ENCODE measurements around the gene ZNF610.
"Not testable (repeated sequence)": the region's sequence is repeated elsewhere in the genome, so short reads cannot be mapped to it uniquely, and the experiment has no call there.

ZNF610 gene

GRCh38 chr19:52336117-52336790, at the start of gene ZNF610:
Gene ZNF610 (plus strand): TSS chr19:52336243. CDS start chr19:52349173, 12,930 bp downstream.
- DNase-seq (ENCODE audit: low read depth in 2 of 3, low spot score in 2 of 3): peak; percentile 64 to 75 (median 65)

DNA sequence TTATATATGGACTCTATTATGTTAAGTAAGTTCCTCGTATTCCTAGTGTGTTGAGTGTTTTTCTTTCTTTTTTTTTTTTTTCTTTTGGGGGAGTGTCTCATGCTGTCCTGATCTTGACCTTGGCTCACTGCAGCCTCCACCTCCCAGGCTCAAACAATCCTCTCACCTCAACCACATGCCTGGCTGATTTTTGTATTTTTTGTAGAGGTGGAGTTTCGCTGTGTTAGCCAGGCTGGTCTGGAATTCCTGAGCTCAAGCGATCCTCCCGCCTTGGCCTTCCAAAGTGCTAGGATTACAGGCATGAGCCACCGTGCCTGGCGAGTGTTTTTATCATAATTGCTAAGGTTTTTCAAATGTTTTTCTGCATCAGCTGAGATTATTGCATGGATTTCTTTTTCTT, 49.8 kb upstream of the ZNF610 start:
- no peak for DNase-seq (ENCODE audit: low read depth in 2 of 3, low spot score in 2 of 3)

DNA sequence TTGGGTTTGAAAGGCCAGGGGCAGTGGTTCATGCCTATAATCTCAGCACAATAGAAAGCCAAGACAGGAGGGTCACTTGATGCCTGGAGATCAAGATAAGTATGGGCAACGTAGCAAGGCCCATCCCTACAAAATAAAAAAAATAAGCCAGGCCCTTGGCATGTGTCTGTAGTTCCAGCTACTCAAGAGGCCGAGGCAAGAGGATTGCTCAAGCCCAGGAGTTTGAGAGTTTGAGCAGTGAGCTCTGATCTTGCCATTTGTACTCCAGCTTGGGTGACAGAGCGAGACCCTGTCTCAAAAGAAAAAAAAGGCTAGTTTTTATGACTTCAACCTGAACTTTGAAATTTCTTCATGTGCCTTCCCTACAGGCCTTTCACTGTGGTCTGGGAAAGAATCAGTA, 44.3 kb upstream of the ZNF610 start:
- no peak for DNase-seq (ENCODE audit: low read depth in 2 of 3, low spot score in 2 of 3)

DNA sequence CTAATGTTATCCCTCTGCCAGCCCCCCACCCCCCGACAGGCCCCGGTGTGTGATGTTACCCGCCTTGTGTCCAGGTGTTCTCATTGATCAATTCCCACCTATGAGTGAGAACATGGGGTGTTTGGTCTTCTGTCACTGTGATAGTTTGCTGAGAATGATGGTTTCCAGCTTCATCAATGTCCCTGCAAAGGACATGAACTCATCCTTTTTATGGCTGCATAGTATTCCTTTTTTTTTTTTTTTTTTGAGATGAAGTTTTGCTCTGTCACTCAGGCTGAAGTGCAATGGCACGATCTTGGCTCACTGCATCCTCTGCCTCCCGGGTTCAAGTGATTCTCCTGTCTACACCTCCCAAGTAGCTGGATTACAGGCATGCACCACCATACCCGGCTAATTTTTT, 43.1 kb upstream of the ZNF610 start:
- not testable (repeated sequence) for DNase-seq (ENCODE audit: low read depth in 2 of 3, low spot score in 2 of 3)

DNA sequence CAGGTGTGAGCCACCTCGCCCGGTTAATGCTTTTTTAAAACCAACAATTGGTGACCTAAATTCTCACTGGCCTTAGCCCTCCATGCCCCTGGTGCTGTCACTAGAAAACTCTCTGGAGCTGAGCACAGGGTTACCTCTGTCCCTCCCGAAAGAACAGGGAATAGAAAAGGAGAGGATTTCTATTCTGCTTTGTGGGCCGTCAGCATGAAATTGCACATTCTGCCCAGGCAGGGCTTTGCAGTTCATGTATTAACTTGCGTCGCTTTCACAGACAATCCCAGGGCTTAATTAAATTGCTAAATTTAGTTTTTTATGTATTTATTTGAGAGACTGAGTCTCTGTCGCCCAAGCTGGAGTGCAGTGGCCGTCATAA, 39.7 kb upstream of the ZNF610 start:
- no peak for DNase-seq (ENCODE audit: low read depth in 2 of 3, low spot score in 2 of 3)

GRCh38 chr19:52296773-52297600, 39.1 kb upstream of the ZNF610 start, which contains the start of gene ZNF480:
Gene ZNF480 (plus strand): TSS chr19:52297169. CDS start chr19:52300413, 3,244 bp downstream.
- peak; percentile 23 to 39 (median 38) for DNase-seq (ENCODE audit: low read depth in 2 of 3, low spot score in 2 of 3)

GRCh38 chr19:52297601-52298364, 38.3 kb upstream of the ZNF610 start:
- DNase-seq (ENCODE audit: low read depth in 2 of 3, low spot score in 2 of 3): no peak

DNA sequence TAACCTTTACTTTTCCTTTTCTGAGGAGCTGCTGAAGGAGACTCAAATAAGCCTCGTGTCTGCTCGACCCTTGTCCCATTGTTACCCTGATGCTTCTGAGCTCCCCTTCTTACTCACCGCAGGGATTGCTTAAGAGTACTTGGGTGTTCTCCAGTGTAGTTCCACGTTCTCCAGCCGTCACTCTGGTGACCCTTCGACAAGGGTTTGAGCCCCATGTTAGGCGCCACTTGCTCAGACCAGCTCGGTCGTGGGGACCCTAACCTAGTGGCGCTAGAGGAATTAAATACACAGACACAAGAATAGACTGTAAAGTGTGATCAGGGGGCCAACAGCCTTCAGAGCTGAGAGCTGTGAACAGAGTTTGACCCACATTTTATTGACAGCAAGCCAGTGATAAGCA, 28.8 kb upstream of the ZNF610 start:
- DNase-seq (ENCODE audit: low read depth in 2 of 3, low spot score in 2 of 3): no peak

DNA sequence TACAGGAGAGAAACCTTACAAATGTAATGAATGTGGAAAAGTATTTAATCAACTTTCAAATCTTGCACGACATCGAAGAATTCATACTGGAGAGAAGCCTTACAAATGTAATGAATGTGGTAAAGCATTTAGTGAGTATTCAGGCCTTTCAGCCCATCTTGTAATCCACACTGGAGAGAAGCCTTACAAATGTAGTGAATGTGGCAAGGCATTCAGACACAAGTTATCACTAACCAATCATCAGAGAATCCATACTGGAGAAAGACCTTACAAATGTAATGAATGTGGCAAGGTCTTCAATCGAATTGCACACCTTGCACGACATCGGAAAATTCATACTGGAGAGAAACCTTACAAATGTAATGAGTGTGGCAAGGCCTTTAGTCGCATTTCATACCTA, 13.6 kb upstream of the ZNF610 start:
- DNase-seq (ENCODE audit: low read depth in 2 of 3, low spot score in 2 of 3): no peak

DNA sequence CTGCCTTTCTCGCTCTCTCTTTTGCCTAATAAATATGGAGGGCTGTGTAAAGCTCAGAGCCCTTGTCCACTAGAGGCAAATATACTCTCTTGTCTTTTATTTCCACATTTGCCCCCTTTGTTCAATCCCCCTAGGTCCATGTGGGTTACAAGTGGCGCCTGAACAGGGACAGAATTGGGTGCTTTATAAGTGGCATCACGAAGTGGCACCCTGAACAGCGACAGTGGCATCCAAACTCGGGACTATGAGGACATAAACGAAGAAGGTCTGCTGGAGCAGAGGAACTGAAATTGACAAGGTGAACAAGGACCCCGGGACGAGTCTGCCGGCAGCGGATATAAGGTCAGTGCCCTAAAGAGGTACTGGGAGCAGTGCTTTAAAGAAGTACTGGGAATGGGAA, 4.3 kb upstream of the ZNF610 start:
- DNase-seq (ENCODE audit: low read depth in 2 of 3, low spot score in 2 of 3): no peak

DNA sequence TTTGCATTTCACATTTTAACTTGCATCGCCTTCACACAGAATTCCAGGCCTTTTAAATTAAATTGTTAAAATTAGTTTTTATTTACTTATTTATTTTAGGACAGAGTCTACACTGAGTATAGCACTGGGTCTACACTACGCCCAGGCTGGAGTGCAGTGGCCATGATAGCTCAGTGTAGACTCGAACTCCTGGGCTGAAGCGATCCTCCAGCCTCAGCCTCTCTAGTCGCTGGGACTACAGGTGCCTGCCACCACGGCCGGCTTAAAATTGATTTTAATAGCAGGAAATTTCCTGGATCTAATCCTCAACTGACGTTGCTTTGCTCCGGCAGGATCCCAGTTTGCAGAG, 301 bp upstream of the ZNF610 start:
- DNase-seq (ENCODE audit: low read depth in 2 of 3, low spot score in 2 of 3): no peak

DNA sequence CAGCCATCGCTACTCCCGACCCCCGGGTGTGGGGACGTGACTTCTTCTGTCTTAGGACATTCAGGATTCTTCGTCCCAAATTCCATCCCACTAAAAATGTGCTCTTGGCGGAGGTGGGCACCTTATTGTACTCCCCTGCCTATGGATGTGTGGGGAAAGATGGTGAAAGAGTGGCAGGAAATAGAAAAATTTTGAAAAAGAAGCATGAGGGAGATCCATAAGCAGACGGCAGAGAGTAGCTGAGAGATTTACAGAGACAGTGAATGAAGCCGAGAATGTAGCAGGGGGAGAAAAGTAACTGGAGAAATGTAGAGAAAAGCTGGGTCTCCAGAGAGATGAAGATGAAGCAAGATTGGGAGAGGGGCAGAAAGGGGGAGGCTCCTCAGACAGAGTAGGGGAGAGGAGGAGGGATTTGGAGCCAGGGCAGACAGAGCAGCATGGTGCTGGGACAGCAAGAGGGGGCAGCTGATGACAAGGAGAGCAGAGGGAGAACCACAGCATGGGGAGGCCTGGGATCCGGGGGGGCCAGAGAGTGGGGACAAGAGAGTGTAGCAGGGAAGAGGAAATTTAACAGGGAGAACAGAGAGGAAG, 843 bp downstream of the ZNF610 start:
- DNase-seq (ENCODE audit: low read depth in 2 of 3, low spot score in 2 of 3): no peak

DNA sequence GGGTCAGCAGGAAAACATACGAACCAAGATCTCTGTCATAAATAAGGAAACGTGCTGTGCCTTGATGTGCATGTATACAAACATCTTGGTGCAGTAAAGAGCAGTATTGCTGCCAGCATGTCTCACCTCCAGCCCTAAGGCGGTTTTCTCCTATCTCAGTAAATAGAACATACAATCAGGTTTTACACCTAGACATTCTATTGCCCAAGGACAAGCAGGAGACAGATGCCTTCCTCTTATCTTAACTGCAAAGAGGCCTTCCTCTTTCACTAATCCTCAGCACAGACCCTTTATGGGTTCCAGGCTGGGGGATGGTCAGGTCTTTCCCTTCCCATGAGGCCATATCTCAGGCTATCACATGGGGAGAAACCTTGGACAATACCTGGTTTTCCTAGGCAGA, 3.0 kb downstream of the ZNF610 start:
- DNase-seq (ENCODE audit: low read depth in 2 of 3, low spot score in 2 of 3): not testable (repeated sequence)

DNA sequence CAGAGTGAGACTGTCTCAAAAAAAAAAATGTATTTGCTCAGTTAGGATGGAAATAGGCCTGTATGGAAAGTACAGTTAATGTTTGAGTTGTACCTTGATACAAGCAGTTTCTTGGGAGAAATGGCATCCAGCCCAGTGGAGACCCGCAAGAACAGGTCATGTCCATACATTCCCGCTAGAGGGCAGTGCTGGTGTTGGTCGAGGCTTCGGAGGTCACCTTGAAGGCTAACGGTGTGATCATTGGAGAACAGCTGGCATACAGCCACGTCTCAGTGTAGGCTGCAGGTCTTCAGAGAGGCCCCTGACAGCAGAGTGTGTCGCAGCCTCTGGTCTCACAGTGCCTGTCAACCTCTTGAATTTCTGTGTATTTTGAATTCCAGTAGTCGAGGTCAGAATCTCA, 7.5 kb downstream of the ZNF610 start:
- DNase-seq (ENCODE audit: low read depth in 2 of 3, low spot score in 2 of 3): no peak

GRCh38 chr19:52345162-52345561, 9.1 kb downstream of the ZNF610 start:
- DNase-seq (ENCODE audit: low read depth in 2 of 3, low spot score in 2 of 3): no peak

DNA sequence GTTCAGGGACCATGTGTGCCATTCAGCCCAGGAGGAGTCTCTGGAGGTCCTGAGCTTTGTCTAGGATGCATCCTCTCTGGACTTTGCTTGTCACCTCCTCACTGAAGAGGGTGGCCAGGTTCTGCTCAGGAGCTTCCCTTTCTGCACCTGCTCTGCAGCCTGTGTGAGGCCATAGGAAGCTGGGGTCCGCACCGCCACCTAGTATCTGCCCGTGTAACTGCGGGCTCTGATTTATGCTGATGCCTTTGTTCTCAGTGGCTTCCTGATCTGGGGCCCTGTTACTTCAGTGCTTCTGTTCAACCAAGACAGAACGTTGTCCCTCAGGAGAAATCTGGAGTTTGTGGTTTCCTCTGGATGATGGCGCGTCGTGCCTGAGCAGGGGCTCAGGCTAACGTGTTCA, 15.5 kb downstream of the ZNF610 start:
- no peak for DNase-seq (ENCODE audit: low read depth in 2 of 3, low spot score in 2 of 3)

DNA sequence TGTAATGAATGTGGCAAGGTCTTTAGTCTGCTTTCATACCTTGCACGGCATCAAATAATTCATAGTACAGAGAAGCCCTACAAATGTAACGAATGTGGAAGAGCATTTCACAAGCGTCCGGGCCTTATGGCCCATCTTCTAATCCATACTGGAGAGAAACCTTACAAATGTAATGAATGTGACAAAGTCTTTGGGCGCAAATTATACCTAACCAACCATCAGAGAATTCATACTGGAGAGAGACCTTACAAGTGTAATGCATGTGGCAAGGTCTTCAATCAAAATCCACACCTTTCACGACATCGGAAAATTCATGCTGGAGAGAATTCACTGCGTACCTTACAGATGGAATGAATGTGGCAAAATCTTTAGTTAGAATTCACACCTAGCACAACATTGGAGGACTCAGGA, 30.4 kb downstream of the ZNF610 start:
- DNase-seq (ENCODE audit: low read depth in 2 of 3, low spot score in 2 of 3): no peak

GRCh38 chr19:52369559-52370340, 33.7 kb downstream of the ZNF610 start, which contains the start of gene ZNF880:
Gene ZNF880 (plus strand): TSS chr19:52369923. CDS start chr19:52369966, 43 bp downstream.
- peak; percentile 70 to 90 (median 77) for DNase-seq (ENCODE audit: low read depth in 2 of 3, low spot score in 2 of 3)

DNA sequence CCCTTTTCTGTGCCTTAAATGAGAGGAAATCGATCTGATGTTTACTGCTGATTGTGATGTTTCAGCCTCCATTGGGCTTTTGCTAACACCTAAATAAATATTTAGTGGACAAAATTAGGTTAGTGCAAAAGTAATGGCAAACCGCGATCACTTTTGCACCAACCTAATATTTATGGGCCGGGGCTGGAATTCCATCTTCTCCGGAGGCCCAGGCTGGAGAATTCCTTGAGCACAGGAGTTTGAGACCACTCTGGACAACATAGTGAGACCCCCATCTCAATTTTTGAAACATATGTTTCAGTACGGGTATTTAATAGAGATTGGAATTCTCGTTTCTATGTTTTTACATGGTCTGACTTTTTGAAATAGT, 34.3 kb downstream of the ZNF610 start:
- DNase-seq (ENCODE audit: low read depth in 2 of 3, low spot score in 2 of 3): no peak

GRCh38 chr19:52391135-52391534, 55.1 kb downstream of the ZNF610 start:
- no peak for DNase-seq (ENCODE audit: low read depth in 2 of 3, low spot score in 2 of 3)
